Activated CD8-positive, alpha-beta memory T cell treated with anti-CD3 and anti-CD28 coated beads, Interleukin-2, amount 50 U/mL, for 24 hours (primary cell): ENCODE results near the gene RAPGEF1.

Experiments used
- DNase-seq: peaks from one replicate; pipeline ENCODE4 v3.0.0-alpha.2; 2020; ENCODE audit errors: extremely low read depth

Gene RAPGEF1

DNA sequence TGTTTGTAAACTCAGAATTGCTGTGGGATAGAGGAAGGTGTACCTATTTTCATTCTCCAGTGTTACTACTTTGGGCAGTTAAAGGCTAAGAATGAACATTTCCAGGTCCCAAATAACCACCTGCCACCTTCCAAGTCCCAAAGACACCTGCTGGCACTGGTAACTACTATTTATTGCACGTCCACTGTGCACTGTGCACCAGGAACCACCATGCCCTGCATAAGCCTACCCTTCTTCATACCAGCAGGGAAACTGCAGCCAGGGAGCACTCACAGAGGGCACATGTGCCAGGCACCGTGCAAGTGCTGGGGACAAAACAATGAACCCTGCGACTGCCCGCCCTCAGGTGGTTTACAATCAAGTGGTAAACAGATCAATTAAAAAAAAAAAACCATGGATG lies 34.9 kb downstream of the RAPGEF1 start:
- no peak for DNase-seq

DNA sequence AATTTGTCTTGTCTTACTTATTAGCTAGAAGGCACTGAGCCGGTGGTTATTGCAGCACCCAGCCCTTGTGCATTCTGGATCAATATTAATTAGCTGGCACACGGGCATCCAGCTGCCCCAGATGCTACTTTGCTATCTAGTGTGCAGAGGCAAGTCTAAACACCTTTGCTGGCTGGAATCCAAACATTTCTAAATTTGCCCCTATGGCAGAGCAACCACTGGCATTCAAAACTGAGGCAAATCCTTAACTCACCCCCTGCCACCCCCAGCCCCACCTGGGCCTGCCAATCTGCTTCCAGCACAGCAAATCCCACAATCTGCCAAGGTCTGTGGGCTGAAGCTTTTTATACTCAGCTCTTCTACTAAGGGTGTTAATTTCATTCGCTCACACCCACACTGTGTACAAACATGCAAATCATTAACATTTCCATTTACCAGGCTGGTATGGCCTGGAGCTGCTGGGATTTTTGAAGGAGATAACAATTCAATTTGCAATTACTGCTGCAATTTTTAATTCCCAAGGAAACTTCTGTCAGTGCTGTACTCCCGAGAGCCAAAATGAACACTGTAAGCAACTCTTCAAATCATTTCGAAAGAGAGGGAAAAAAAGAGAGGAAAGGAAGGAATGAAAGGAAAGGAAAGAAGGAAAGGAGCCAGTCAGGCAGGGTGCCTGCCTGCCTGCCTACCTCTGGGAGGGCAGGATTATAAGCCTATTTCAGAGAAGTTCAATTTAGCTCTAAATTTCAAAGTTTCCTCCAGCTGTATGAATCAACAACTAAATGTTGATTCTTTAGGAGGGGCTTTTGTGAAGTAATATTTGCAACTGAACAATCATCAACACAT lies 35.5 kb downstream of the RAPGEF1 start:
- DNase-seq: no peak

DNA sequence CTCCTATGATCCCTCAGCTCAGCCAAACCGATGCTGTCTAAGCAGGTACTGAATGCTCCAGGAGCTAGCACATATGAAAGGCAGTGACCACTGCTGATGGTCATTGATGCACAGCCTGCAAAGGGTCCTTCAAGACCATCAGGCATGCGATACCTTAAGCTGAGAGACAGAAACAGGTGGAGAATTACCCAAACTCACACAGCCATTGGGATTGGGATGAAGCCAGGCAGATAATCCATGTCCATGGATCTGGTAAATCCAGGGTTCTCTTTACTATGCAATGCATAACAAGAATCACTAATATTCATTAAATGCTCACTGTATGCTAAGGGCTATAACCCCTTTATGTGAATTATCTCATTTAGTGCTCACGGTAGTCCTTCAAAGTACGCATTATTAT lies 36.2 kb downstream of the RAPGEF1 start:
- DNase-seq: no peak

DNA sequence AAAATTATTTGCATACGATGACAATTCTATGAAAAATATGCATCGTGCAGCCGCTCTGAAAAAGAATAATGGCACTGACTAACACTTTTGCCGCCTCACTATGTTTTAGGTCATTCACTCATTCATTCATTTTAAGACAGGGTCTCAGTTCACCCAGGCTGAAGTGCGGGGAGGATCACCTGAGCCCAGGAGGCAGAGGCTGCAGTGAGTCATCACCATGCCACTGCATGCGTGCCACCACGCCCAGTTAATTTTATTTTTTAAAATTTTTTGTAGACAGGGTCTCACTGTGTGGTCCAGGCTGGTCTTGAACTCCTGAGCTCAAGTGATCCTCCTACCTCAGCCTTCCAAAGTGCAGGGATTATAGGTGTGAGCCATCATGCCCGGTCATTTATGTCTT lies 37.0 kb downstream of the RAPGEF1 start:
- DNase-seq: no peak

DNA sequence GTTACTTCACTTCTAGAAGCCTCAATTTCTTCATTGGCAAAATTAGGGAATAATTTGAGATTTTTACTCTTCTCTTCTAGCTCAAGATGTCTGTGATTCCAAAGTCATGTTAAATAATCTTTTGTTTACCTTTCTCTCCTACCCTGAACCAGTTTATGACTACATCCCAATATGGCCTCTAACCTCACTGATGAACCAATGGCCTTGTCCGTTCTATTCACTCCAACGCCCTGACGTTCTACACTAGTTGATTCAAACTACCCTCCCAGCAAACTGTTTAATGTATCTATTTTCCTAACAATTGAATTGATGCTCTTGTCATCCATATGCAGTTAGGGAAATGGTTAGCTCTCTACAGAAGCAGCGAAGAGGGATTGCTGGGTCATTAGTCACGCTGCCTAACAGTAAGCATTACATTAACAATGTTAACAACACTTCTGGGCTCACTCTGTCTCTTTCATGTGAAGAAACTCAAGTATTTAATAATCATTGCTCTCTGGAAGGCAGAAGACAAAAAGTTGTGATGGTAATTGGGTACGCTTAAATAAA lies 38.0 kb downstream of the RAPGEF1 start:
- no peak for DNase-seq

DNA sequence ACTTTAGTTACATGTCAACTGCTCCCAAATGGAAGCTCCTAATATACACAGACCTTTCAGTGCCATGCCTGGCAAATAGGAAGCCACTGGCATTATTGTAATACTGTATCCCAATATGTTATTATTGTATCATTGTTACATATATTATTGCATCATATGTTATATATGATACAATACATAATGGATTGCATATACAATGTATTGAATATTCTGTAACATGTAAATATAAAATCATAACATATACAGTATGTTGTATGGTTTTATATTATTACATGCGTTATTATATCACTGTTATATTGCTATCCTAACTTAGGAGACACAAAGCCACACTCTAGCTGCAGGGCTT lies 38.5 kb downstream of the RAPGEF1 start:
- no peak for DNase-seq

DNA sequence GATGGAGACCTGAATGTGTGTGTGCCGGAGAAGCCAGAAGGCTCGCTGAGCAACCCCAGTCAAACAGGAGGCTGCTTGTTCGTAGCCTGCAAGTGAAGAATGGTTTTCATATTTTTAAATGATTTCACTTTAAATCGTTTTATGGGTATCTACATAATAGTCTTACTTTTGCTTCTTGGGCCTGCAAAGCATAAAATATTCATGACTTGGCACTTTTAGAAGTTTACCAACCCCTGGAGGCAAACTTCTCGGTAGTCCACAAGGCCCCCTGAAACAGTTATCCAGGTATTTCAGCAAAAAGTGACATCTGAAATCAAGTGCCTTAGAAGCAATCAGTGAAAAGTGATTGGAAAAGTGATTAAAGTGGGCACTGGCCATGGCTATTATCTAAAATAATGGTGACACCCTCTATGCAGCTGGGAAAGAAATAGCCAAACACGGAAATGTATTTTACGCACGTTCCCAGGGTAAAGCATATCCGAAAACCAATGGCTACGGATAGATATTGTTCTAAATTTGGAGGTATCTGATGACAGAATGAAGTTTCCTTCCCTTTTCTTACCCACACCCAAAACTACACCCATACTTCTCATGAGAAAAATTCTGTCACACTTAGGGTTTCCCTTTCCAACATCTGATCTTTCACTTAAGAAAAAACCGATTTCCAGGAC lies 39.0 kb downstream of the RAPGEF1 start:
- no peak for DNase-seq

DNA sequence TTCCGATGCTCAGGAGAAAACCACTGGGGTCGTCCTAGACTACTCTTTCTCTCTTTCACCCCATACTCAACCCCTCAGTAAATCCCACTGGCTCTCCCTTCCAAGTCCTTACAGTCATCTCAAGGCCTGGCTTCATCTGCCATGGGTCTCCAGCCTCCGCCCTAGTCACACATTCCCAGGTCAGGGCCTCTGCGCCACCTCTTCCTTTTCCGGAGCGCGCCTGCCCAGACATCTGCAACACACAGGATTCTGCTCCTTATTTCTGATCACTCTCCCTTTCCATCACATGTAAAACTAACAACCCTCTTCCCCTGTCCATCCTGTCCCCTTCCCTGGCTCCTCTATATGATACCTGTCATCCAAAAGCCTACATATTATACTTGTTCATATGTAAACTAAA lies 39.8 kb downstream of the RAPGEF1 start:
- no peak for DNase-seq

DNA sequence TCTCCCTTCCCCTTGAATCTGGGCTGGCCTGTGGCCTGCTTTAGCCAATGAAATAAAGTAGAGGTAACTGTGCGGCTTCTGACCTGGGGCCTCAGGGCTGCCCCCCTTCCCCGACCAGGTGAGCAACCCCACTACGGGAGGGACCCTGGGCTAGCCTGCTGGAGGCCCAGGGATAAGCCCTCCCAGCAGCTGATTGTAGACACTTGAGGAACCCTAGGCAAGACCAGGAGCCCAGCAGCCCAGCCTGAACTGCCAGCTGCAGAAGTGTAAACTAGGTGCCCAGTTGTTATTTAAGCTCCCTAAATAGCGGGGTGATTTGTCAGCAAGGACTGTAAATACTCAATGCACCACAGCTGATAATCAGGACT lies 41.3 kb downstream of the RAPGEF1 start:
- DNase-seq: no peak

DNA sequence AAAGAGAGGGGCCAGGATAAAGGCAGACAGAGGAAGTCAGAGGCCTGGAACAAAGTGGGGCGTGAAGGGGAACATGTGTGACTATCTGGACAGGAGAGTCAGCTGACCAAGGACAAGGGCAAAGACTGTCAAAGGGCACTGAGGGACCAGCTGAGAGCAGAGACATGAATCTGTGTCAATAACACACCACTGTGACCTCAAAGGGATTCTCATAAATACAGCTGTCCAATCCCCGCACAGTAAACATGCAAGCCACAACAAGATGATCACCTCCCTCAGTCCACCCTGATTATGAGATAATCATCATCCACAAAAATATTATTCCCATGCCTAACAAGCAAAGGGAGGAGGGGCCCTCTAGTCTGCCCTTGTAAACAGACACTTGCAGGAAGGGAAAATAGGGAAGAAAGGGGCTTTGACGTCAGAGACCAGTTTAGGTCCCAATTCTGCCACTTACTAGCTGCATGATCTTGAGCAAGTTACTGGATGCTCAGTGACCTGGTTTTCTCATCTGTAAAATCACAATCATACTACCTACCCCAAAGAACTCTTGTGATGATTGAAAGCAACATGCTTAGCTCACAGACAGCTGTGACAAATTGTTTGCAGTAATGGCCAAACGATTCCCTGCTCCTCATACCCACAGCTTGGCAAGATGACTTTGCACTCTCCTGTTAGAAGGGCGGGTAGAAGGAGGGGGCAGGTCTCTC lies 41.8 kb downstream of the RAPGEF1 start:
- no peak for DNase-seq

DNA sequence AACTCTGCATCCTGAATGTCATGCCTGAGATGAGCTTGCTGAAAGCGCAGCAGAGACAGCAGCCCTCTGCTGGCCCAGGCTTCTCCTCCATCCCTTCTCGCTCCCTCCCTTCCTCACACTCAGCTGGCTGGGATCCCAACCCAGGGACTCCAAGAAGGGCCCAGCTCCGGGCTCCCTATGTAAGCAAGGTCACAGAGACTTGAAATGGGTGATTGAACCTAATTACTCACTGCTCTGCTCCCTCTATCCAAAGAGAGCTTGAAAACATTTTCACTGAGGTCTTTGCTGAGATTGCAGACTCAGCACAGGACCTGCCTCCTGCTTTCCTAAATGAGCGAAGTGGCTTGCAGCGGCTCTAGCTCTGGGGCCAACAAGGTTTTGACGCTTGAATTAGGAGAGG lies 42.8 kb downstream of the RAPGEF1 start:
- DNase-seq: no peak

DNA sequence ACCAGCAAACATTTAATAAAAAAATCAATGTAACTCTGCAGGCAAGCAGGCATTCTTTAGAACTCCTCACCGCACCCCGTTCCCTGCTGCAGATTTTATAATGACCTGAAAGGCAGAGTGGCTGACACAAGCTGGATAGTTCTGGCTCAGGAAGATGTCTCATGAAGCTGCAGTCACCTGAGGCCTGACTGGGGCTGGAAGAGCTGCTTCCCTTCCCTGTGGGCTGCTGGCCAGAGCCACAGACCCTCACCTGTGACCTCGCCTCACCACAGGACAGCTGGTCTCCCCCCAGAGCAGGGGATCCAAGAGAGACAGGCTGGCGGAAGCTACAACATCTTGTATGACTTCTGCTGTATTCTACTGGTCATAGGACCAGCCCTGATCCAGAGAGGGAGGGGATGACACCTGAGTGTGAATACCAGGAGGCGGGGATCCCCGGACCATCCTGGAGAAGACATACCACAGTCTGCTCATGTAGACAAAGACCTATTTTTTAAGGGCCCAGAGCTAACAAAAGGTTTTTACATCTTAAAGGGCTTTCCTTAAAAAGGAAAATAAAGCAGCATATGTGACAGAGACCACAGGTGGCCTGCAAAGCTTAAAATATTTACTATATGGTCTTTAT lies 43.9 kb downstream of the RAPGEF1 start:
- DNase-seq: no peak

DNA sequence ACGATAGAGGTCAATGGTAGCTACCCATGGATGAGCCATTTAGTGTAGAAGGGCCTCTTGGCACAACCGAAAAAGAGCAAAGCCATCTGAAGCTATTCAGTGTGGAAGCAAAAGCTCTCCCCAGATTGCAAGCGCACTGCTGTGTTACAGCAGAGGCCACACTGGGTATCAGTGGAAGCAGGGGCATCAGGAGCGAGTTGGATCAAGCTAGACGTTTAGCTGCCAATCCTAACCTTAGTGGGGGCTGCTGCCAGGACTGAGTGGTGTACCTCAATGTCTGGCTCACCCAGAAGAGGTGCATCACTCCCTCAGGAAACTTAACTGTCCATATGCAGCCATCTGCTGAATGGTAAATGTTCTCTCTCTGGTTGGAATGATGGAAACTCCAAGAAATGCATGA lies 44.5 kb downstream of the RAPGEF1 start:
- DNase-seq: no peak

DNA sequence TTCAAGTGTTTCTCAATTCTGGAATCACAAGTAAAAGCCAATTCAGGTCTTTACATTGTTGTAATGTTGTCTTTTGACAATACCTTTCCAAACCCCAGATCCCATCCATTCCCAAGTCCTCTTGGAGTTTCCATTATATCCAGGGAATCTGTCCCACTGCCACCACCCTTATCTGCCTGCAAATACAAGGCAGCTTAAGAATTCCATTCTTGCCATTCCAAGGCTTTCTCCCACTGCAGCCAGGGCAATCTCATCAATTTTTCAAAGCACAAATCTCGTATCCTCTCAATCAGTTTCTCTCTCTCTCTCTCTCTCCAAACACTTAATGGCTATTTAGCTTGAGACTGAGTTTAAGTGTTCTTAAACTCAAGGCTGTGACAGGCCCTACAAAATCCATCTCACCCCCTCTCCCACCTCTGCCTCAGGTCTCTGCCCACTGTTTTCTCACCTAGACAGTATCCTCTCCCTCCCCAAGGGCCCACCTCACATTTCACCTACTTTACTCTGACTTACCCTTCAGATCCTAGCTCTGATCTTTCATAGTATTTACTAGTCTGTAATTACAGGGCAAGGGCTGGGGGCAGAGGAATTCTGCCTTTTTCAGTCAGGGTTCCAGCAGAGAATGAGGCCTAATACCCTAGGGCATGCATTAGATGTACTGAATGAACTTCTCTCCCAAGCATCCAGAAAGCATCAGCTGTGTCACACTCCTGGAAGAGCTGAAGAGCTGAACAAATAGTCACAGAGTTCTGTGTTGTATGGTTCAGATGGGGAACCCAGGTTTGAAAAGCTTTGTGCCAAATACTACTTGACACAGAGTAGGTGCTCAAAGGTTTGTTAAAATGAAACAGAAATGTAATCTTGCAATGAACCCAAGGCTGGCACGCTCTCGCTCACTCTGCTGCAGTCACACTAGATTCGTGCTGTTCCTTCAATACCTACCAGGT lies 46.0 kb downstream of the RAPGEF1 start:
- no peak for DNase-seq

DNA sequence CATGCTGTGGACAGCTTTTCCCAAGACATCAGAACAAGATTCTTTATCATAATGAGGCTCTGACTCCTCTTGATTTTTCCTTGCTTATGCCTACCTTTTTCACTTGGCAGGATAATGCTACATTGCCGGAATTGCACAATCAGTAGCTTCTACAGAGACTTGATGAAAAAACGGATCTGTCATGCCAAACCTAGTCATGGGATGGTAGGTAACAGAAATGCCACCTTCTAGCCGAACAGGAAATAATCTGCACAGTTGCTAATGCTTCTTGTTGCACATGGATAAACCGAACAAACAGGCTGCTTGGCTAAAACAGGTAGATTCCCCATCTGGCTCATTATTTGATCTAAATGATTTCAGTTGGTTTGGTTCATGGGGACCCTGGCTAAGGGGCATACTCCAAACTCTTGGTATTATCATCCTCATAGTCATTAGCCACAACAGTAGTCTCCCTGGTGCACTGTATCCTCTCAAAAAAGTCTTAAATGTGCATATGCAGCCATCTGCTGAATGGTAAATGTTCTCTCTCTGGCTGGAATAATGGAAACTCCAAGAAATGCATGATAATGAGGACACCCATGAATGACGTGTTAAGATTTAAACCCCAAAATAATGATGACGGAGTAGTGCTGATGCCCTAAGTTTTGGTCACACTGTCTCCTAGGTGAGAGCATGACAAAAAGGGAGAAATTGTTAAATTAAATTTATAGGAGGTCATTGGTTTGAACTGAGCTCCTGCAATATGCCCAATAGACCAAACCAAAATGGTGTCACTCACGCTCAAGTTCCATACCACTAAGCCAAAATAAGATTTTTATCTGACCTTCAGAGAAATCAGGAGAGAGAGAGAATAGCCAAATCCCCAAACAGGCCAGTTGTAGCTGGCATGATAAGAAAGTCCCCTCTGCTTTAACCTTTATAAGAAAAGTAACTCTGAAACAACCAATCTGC lies 47.0 kb downstream of the RAPGEF1 start:
- no peak for DNase-seq

DNA sequence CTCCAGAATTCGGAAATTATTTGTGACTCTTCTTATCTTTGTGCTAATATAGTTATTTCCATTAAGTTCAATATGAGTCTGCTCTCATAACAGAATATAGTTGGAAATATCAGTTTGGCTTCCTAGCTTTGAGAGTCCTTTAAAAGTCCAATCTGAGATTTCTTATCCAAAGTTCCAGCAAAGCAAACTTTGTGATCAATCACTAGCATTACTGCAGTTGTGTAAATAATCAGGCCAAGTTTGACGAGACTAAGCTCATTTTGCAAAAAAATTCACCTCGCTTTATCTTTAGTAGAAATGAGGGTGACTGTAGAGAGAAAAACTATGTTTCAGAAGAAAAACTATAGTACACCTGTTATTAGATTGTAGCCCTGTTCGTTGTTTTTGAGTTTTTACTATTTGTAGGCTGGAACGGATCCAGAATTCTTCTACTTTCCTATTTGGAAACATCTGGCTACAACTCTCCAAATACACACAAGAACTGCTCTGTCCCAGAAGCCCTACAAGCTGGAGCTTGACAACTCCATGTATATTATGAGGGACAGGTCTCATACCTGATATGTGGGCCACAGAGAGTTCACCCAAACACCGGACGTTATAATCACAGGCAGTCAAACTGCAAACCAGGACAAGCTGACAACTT lies 47.8 kb downstream of the RAPGEF1 start:
- DNase-seq: no peak

DNA sequence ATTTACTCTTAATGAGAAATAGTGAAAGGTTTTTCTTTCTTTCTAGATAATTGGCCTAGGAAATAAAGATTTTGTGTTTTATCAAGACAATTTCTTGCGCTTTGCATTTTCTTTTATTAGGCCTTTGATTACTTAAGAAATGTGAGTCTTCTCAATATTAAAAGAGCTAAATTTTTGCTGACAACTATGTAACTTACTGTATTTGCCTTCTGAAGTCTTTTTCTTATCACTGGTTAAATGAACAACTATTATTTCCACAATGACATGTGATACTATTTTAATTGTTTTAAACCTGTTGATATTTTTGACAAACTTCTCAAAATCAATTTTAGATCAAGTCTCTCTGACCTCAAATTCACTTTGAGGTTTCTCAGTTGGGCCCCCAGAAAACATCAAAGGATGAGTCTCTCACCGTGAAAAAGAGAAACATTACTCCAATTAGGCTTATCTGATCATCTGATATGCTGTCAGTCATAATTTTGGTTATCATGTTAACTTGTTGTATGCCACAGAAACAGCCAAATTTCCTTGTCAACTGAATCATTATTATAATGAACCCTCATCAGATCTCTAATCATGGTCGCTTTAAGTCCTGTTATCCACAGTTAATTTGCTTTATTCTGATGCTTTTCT lies 48.8 kb downstream of the RAPGEF1 start:
- no peak for DNase-seq

DNA sequence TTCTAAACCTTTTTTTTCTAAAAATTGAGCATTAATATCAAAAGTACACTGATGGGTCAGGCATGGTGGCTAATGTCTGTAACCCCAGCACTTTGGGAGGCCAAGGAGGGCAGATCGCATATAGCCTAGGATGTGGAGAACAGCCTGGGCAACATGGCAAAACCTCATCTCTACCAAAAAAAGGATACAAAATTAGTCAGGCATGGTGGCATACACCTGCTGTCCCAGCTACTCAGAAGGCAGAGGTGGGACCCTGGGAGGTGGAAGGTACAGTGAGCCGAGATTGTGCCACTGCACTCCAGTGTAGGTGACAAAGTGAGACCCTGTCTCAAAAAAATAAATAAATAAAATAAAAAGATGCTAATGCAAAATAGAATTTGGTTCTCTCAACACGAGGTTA lies 49.4 kb downstream of the RAPGEF1 start:
- no peak for DNase-seq

DNA sequence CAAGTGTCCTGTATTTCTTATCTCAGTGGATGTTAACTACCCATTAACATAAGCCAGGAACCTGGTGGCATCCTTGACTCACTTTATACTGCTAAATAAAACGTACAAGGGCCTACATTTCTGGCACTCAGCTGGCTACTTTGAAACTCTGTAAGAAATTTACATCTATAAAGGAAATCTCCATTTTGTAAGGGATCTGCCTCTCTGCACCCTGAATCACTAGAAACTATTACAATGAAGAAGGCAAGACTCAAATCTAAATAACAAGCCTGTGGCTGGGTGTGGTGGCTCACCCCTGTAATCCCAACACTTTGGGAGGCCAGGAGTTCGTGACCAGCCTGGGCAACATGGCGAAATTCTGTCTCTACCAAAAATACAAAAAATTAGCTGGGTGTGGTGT lies 51.5 kb downstream of the RAPGEF1 start:
- no peak for DNase-seq
